ENCODE results near the gene VAV2. TPM values are rescaled to one million over a fixed set of nuclear protein-coding genes. Genes with fewer than 3 reads are reported as not detected.
A peak's percentile ranks its signal among the peaks of the same experiment; 100 is the strongest.

VAV2 gene
- polyA plus RNA-seq, 1 donor, result 48.4 TPM

- Histone ChIP-seq H3K27ac (ENCODE audit: low read length) (no peak overlapping the region), H3K27me3 (ENCODE audit: control insufficient read depth, insufficient read depth, low read length) (no peaks in the 10 kb centered on the region), H3K4me3 (ENCODE audit: low read length) (no peak overlapping the region), H3K9me3 (ENCODE audit: control insufficient read depth, low read depth, low read length) (no peaks in the 10 kb centered on the region), H3K36me3 (ENCODE audit: control insufficient read depth, insufficient read depth, low read length) (no peaks in the 10 kb centered on the region), H3K4me1 (ENCODE audit: control insufficient read depth, insufficient read depth, low read length) (peaks cover 32% of the 10 kb centered on the region)
- no CpG with 5 or more reads among the region's 20 CpGs for WGBS (ENCODE audit: insufficient coverage, low lambda C conversion rate)
- no peak for DNase-seq
Measured at GRCh38 chr9:133717113-133718031, 274.8 kb downstream of the VAV2 start.

GRCh38 chr9:133716564-133717112, 275.5 kb downstream of the VAV2 start:
- no peaks in the 10 kb centered on the region for H3K9me3 ChIP-seq (ENCODE audit: control insufficient read depth, low read depth, low read length)

DNA sequence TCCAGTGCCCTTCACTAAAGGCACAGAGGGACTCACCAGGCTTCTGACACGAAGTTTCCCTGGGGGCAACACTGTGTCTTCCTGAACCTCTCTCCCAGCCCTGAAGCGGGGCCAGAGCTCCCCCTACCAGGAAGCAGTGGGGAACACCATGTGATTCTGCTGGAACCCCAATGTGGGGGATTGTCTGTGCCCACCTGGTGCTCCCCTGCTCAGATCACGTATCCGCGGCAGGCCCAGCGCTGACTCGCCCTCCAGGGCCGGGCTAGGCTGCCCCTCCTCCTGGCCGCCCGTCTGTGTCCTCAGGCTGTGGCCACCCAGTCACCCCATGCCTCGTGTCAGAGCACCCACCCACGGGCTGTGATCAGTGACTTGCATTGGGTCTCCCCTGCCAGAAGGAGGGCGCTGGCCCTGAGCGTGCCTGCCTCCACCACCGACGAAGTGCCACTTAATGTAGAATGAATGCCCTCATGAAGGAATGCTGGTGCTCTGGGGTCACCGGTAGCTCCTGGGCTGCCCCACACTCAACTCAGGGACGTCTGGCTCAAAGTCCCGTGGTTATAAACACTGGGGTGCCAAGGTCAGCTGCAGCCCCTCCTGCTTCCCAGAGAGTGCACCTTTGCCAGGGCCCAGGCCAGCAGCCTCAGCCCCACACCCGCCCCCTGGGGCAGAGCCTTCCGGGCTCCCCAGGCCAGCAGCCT, 276.1 kb downstream of the VAV2 start:
- no peaks in the 10 kb centered on the region for H3K36me3 ChIP-seq (ENCODE audit: control insufficient read depth, insufficient read depth, low read length)
- peak overlapping the region; percentile 26 for H3K27ac ChIP-seq (ENCODE audit: low read length)
- no peaks in the 10 kb centered on the region for H3K9me3 ChIP-seq (ENCODE audit: control insufficient read depth, low read depth, low read length)
- peak in 1 of 2 donors; percentile 50 for DNase-seq
- peaks cover 32% of the 10 kb centered on the region for H3K4me1 ChIP-seq (ENCODE audit: control insufficient read depth, insufficient read depth, low read length)
- no peaks in the 10 kb centered on the region for H3K27me3 ChIP-seq (ENCODE audit: control insufficient read depth, insufficient read depth, low read length)
- H3K4me3 ChIP-seq (ENCODE audit: low read length), result no peak overlapping the region
- no CpG with 5 or more reads among the region's 21 CpGs for WGBS (ENCODE audit: insufficient coverage, low lambda C conversion rate)

More at GRCh38 chr9:133716564-133717112, 275.5 kb downstream of the VAV2 start:
- no peaks in the 10 kb centered on the region for H3K27me3 ChIP-seq (ENCODE audit: control insufficient read depth, insufficient read depth, low read length)
- H3K4me1 ChIP-seq (ENCODE audit: control insufficient read depth, insufficient read depth, low read length), result peaks cover 32% of the 10 kb centered on the region
- no peaks in the 10 kb centered on the region for H3K36me3 ChIP-seq (ENCODE audit: control insufficient read depth, insufficient read depth, low read length)
- no CpG with 5 or more reads among the region's 8 CpGs for WGBS (ENCODE audit: insufficient coverage, low lambda C conversion rate)
- H3K4me3 ChIP-seq (ENCODE audit: low read length), result no peak overlapping the region
- no peak overlapping the region for H3K27ac ChIP-seq (ENCODE audit: low read length)
- no peak for DNase-seq

GRCh38 chr9:133715295-133715865, 276.7 kb downstream of the VAV2 start:
- DNase-seq, result peak in 1 of 2 donors; percentile 28
- WGBS (ENCODE audit: insufficient coverage, low lambda C conversion rate), result no CpG with 5 or more reads among the region's 23 CpGs

DNA sequence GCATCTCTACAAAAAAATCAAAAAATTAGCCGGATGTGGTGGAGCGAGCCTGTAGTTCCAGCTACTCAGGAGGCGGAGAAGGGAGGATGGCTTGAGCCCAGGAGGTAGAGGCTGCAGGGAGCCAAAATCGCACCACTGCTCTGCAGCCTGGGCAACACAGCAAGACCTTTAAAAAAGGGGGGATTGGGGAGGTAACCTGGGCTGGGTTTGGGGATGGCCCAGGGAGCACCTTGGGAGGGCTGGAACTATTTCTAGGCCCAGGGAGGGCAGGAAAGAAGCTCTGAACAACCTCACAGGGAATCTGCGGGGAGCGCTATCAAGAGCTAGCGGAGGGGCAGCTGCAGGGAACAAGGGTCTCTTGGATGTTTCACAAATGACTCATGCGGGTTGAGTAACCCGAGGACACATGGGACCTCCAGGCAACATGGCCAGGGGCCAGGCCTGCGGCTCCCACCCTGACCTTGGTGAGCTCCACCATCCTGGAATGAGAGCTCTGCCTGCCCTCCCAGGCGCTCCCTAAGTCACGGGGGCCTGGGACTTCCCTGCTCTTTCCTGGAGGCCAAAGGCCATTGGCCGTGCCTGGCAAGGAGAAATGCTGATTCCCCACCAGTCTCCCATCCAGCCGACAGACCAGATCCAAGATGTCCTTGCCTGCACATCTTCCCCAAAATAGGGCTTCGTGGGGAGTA, 277.4 kb downstream of the VAV2 start:
- Histone ChIP-seq H3K9me3 (ENCODE audit: control insufficient read depth, low read depth, low read length) (no peaks in the 10 kb centered on the region), H3K27ac (ENCODE audit: low read length) (peak overlapping the region; percentile 32), H3K4me3 (ENCODE audit: low read length) (no peak overlapping the region), H3K27me3 (ENCODE audit: control insufficient read depth, insufficient read depth, low read length) (no peaks in the 10 kb centered on the region), H3K4me1 (ENCODE audit: control insufficient read depth, insufficient read depth, low read length) (peaks cover 32% of the 10 kb centered on the region), H3K36me3 (ENCODE audit: control insufficient read depth, insufficient read depth, low read length) (no peaks in the 10 kb centered on the region)
- DNase-seq, result peak; percentile 85 to 91
- WGBS (ENCODE audit: insufficient coverage, low lambda C conversion rate), result no CpG with 5 or more reads among the region's 15 CpGs

More at GRCh38 chr9:133715295-133715865, 276.7 kb downstream of the VAV2 start:
- Histone ChIP-seq H3K27ac (ENCODE audit: low read length) (peak overlapping the region; percentile 26), H3K27me3 (ENCODE audit: control insufficient read depth, insufficient read depth, low read length) (no peaks in the 10 kb centered on the region), H3K9me3 (ENCODE audit: control insufficient read depth, low read depth, low read length) (no peaks in the 10 kb centered on the region), H3K4me3 (ENCODE audit: low read length) (no peak overlapping the region), H3K36me3 (ENCODE audit: control insufficient read depth, insufficient read depth, low read length) (no peaks in the 10 kb centered on the region), H3K4me1 (ENCODE audit: control insufficient read depth, insufficient read depth, low read length) (peaks cover 32% of the 10 kb centered on the region)

GRCh38 chr9:133713960-133714495, 278.1 kb downstream of the VAV2 start:
- Histone ChIP-seq H3K9me3 (ENCODE audit: control insufficient read depth, low read depth, low read length) (no peaks in the 10 kb centered on the region), H3K27ac (ENCODE audit: low read length) (peak overlapping the region; percentile 32), H3K36me3 (ENCODE audit: control insufficient read depth, insufficient read depth, low read length) (no peaks in the 10 kb centered on the region), H3K27me3 (ENCODE audit: control insufficient read depth, insufficient read depth, low read length) (no peaks in the 10 kb centered on the region), H3K4me3 (ENCODE audit: low read length) (no peak overlapping the region), H3K4me1 (ENCODE audit: control insufficient read depth, insufficient read depth, low read length) (peaks cover 32% of the 10 kb centered on the region)
- no CpG with 5 or more reads among the region's 18 CpGs for WGBS (ENCODE audit: insufficient coverage, low lambda C conversion rate)
- peak in 1 of 2 donors; percentile 37 for DNase-seq

DNA sequence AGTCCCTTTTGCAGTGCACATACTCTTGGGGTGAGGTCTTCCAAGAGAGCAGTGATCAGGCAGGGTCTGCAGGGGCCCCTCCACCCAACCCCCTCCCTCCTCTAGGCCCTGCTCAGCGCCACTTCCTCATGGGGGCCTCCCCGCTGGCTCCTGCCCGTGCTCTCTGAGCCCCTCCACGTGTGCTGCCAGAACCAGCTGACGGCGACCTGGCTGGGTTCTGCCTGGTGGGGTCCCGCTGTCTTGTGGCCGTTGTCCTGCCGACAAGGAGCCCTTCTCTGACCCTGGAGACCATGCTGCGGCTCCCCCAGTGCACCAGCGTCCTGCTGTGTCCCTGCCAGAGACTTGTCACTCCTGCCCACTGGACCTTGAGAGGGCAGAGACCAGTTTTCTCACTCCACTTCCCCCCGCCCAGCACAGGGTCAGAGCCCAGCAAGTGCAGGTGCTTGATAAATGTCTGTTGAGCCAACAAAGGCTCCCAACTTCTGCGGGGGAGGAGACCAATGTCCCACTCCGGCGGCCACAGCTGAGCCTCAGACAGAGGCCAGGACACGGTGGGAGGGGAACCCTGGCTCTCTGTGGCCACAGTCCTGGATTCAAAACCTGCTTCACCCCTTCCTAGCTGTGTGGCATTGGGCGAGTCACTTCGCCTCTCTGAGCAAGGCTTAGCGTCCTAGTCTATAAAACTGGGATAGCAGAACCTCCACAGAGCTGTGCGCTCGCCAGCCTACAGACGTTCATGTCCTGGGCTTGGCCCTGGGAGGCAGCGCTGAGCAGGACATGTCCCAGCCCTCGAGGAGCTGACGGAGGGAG, 278.8 kb downstream of the VAV2 start:
- WGBS (ENCODE audit: insufficient coverage, low lambda C conversion rate), result no CpG with 5 or more reads among the region's 25 CpGs
- no peaks in the 10 kb centered on the region for H3K27me3 ChIP-seq (ENCODE audit: control insufficient read depth, insufficient read depth, low read length)
- H3K4me1 ChIP-seq (ENCODE audit: control insufficient read depth, insufficient read depth, low read length), result peaks cover 32% of the 10 kb centered on the region
- no peak overlapping the region for H3K4me3 ChIP-seq (ENCODE audit: low read length)
- no peaks in the 10 kb centered on the region for H3K9me3 ChIP-seq (ENCODE audit: control insufficient read depth, low read depth, low read length)
- no peaks in the 10 kb centered on the region for H3K36me3 ChIP-seq (ENCODE audit: control insufficient read depth, insufficient read depth, low read length)
- no peak overlapping the region for H3K27ac ChIP-seq (ENCODE audit: low read length)
- peak in 1 of 2 donors; percentile 37 for DNase-seq

GRCh38 chr9:133712221-133713100, 279.7 kb downstream of the VAV2 start:
- DNase-seq, result no peak
- Histone ChIP-seq H3K27me3 (ENCODE audit: control insufficient read depth, insufficient read depth, low read length) (no peaks in the 10 kb centered on the region), H3K4me1 (ENCODE audit: control insufficient read depth, insufficient read depth, low read length) (peaks cover 32% of the 10 kb centered on the region), H3K27ac (ENCODE audit: low read length) (no peak overlapping the region), H3K9me3 (ENCODE audit: control insufficient read depth, low read depth, low read length) (no peaks in the 10 kb centered on the region), H3K4me3 (ENCODE audit: low read length) (no peak overlapping the region), H3K36me3 (ENCODE audit: control insufficient read depth, insufficient read depth, low read length) (no peaks in the 10 kb centered on the region)
- no CpG with 5 or more reads among the region's 22 CpGs for WGBS (ENCODE audit: insufficient coverage, low lambda C conversion rate)
